Vagina (tissue), 2 donors: ENCODE data around the gene ZNF226. TPM values are rescaled to one million over a fixed set of nuclear protein-coding genes. Genes with fewer than 3 reads are reported as not detected.
"Not testable (repeated sequence)": the region's sequence is repeated elsewhere in the genome, so short reads cannot be mapped to it uniquely, and the experiment has no call there.

Source experiments
- DNase-seq, 2 donors: peaks; one replicate each; pipeline ENCODE4 v3.0.0-alpha.2; 2017; ENCODE audit errors: extremely low spot score in 2 of 2
- H3K27ac ChIP-seq: fragments of 200-600 bp; sonication (generic); one replicate; pipeline ENCODE4 v1.5.1; 2019
- H3K27me3 ChIP-seq: fragments of 200-600 bp; sonication (generic); one replicate; pipeline ENCODE4 v1.5.1; 2019
- H3K36me3 ChIP-seq, 2 donors: fragments of 200-600 bp; sonication (generic); one replicate each; pipeline ENCODE4 v1.5.1; 2017 to 2019
- H3K4me1 ChIP-seq: fragments of 200-600 bp; sonication (generic); one replicate; pipeline ENCODE4 v1.5.1; 2019
- H3K4me3 ChIP-seq, 2 donors: fragments of 200-600 bp; sonication (generic); 1 replicate in 1 of 2; 2 replicates in 1 of 2; pipeline ENCODE4 v1.5.1; 2016 to 2019
- H3K9me3 ChIP-seq: fragments of 200-600 bp; sonication (generic); one replicate; pipeline ENCODE4 v1.5.1; 2019
- CTCF ChIP-seq, 3 experiments: fragments of 450-650 bp in 2 of 3; fragments of 200-600 bp in 1 of 3; sonication (generic) in 1 of 3; IDR thresholded peaks; one replicate each; pipeline ENCODE4 v1.5.1; 2017 to 2019; ENCODE audit warnings: antibody characterized with exemption in 3 of 3, mild to moderate bottlenecking in 2 of 3, moderate library complexity in 2 of 3
- POLR2A ChIP-seq, 2 donors: fragments of 450-650 bp; IDR thresholded peaks; one replicate each; pipeline ENCODE4 v1.6.1; 2017; ENCODE audit warnings: antibody characterized with exemption in 2 of 2, mild to moderate bottlenecking in 2 of 2, moderate library complexity in 2 of 2
- POLR2AphosphoS5 ChIP-seq, 2 donors: sonication (generic); formaldehyde crosslinking; IDR thresholded peaks; one replicate each; pipeline ENCODE4 v1.9.0; 2017; ENCODE audit warnings: antibody characterized with exemption in 2 of 2, mild to moderate bottlenecking in 2 of 2, low read depth in 1 of 2; ENCODE audit not compliant: insufficient read depth in 1 of 2
- intact Hi-C: fragments of 100-400 bp; cut with DNase I; formaldehyde crosslinking; loops from one replicate; pipeline ENCODE4 v1.15.1; 2023
- total RNA-seq: library from RNA; depleted of rRNA; stranded (reverse); fragments of >200 nt; gene quantifications from one replicate; pipeline ENCODE4 v1.2.3, GENCODE V29; 2016

The ZNF226 gene
- total RNA-seq, 1 donor from 2014 or later = 11.8 TPM

- H3K4me1 ChIP-seq = peaks cover under 1% of the 10 kb centered on the region
- H3K4me3 ChIP-seq = no peak overlapping the region
- TF ChIP-seq CTCF (IDR thresholded peaks at IDR 0.05) (no peak), POLR2AphosphoS5 (IDR thresholded peaks at IDR 0.05; ENCODE audit: insufficient read depth in 1 of 2, low read depth in 1 of 2) (no peak), POLR2A (IDR thresholded peaks at IDR 0.05) (no peak)
- no peak overlapping the region for H3K27ac ChIP-seq
- no peak for DNase-seq
- no peaks in the 10 kb centered on the region for H3K9me3 ChIP-seq
- no peaks in the 10 kb centered on the region for H3K27me3 ChIP-seq
- H3K36me3 ChIP-seq = no peaks in the 10 kb centered on the region
- intact Hi-C loops = no loop called here
Measured at GRCh38 chr19:44202470-44202869, 37.6 kb downstream of the ZNF226 start.

- no peaks in the 10 kb centered on the region for H3K9me3 ChIP-seq
- intact Hi-C loops = no loop called here
- no peak for DNase-seq
Measured at GRCh38 chr19:44202974-44203373, 38.1 kb downstream of the ZNF226 start.

GRCh38 chr19:44203877-44204276, 39.0 kb downstream of the ZNF226 start:
- intact Hi-C loops, DNase-seq: not testable (repeated sequence)

More at GRCh38 chr19:44202974-44203373, 38.1 kb downstream of the ZNF226 start:
- H3K36me3 ChIP-seq = no peaks in the 10 kb centered on the region
- H3K4me1 ChIP-seq = peaks cover 6% of the 10 kb centered on the region
- no peaks in the 10 kb centered on the region for H3K27me3 ChIP-seq
- H3K27ac ChIP-seq = no peak overlapping the region
- no peak overlapping the region for H3K4me3 ChIP-seq
- TF ChIP-seq POLR2A (IDR thresholded peaks at IDR 0.05) (no peak), CTCF (IDR thresholded peaks at IDR 0.05) (no peak), POLR2AphosphoS5 (IDR thresholded peaks at IDR 0.05; ENCODE audit: insufficient read depth in 1 of 2, low read depth in 1 of 2) (no peak)

GRCh38 chr19:44204772-44205171, 39.9 kb downstream of the ZNF226 start:
- Histone ChIP-seq H3K9me3 (no peaks in the 10 kb centered on the region), H3K27ac (no peak overlapping the region), H3K4me1 (peaks cover 9% of the 10 kb centered on the region), H3K27me3 (no peaks in the 10 kb centered on the region), H3K36me3 (no peaks in the 10 kb centered on the region), H3K4me3 (no peak overlapping the region)
- no peak for DNase-seq
- intact Hi-C loops = no loop called here
- TF ChIP-seq POLR2A (IDR thresholded peaks at IDR 0.05) (no peak), POLR2AphosphoS5 (IDR thresholded peaks at IDR 0.05; ENCODE audit: insufficient read depth in 1 of 2, low read depth in 1 of 2) (no peak), CTCF (IDR thresholded peaks at IDR 0.05) (no peak)

More at GRCh38 chr19:44203877-44204276, 39.0 kb downstream of the ZNF226 start:
- H3K27ac ChIP-seq, H3K9me3 ChIP-seq, H3K27me3 ChIP-seq, H3K36me3 ChIP-seq, H3K4me1 ChIP-seq, H3K4me3 ChIP-seq: not testable (repeated sequence)

- DNase-seq = peak in 1 of 2 donors; percentile 86
Measured at GRCh38 chr19:44207126-44207803, 42.4 kb downstream of the ZNF226 start.

More at GRCh38 chr19:44207126-44207803, 42.4 kb downstream of the ZNF226 start:
- H3K27ac ChIP-seq = peak overlapping the region; percentile 78
- TF ChIP-seq CTCF (IDR thresholded peaks at IDR 0.05) (no peak), POLR2A (IDR thresholded peaks at IDR 0.05) (no peak), POLR2AphosphoS5 (IDR thresholded peaks at IDR 0.05; ENCODE audit: insufficient read depth in 1 of 2, low read depth in 1 of 2) (peak; percentile 57 to 95)
- no peaks in the 10 kb centered on the region for H3K27me3 ChIP-seq
- H3K4me3 ChIP-seq = peak overlapping the region; percentile 63 to 64
- no peaks in the 10 kb centered on the region for H3K36me3 ChIP-seq
- no peaks in the 10 kb centered on the region for H3K9me3 ChIP-seq
- intact Hi-C loops = no loop called here
- H3K4me1 ChIP-seq = peaks cover 9% of the 10 kb centered on the region
